ACC112 (cell line): ENCODE data around the gene MYO1A.
A peak's percentile ranks its signal among the peaks of the same experiment; 100 is the strongest.
"Not testable (repeated sequence)": the region's sequence is repeated elsewhere in the genome, so short reads cannot be mapped to it uniquely, and the experiment has no call there.

Source experiments
- H2AFZ ChIP-seq: fragments of 200-600 bp; sonication (generic); one replicate; pipeline ENCODE4 v1.6.0; 2017; ENCODE audit warnings: antibody characterized with exemption, low read length; ENCODE audit not compliant: unreplicated experiment
- H3K27ac ChIP-seq: fragments of 200-600 bp; sonication (generic); 2 replicates; pipeline ENCODE4 v1.5.1; 2014; ENCODE audit warnings: low read depth, mild to moderate bottlenecking, antibody characterized with exemption, low read length, moderate library complexity
- H3K27me3 ChIP-seq: fragments of 200-600 bp; sonication (generic); 2 replicates; pipeline ENCODE4 v1.6.1; 2014; ENCODE audit warnings: mild to moderate bottlenecking, antibody characterized with exemption, low read length, moderate library complexity, mixed read lengths; ENCODE audit not compliant: insufficient read depth
- H3K36me3 ChIP-seq: fragments of 200-600 bp; sonication (generic); 2 replicates; pipeline ENCODE4 v1.6.1; 2016; ENCODE audit warnings: mild to moderate bottlenecking, antibody characterized with exemption, low read length, moderate library complexity, mixed read lengths; ENCODE audit not compliant: insufficient read depth
- H3K4me1 ChIP-seq: fragments of 200-600 bp; sonication (generic); one replicate; pipeline ENCODE4 v1.6.1; 2016; ENCODE audit warnings: low read length, mixed read lengths; ENCODE audit not compliant: insufficient read depth, unreplicated experiment, control insufficient read depth
- H3K4me3 ChIP-seq: fragments of 200-600 bp; sonication (generic); 2 replicates; pipeline ENCODE4 v1.5.1; 2014; ENCODE audit warnings: mild to moderate bottlenecking, low read depth, low read length
- H3K79me2 ChIP-seq: fragments of 200-600 bp; sonication (generic); one replicate; pipeline ENCODE4 v1.6.0; 2016; ENCODE audit warnings: low read length; ENCODE audit not compliant: control insufficient read depth, unreplicated experiment, insufficient read depth

Gene MYO1A

GRCh38 chr12:57063991-57064685 lies 14.2 kb upstream of the MYO1A start:
- no peaks in the 10 kb centered on the region for H3K79me2 ChIP-seq
- H2AFZ ChIP-seq, result no peak overlapping the region
- H3K27ac ChIP-seq, result peak overlapping the region; percentile 67
- H3K4me1 ChIP-seq, result peaks cover 19% of the 10 kb centered on the region
- peak overlapping the region; percentile 27; the same call in 1 of the 2 replicates for H3K4me3 ChIP-seq
- peaks cover 30% of the 10 kb centered on the region for H3K36me3 ChIP-seq
- H3K27me3 ChIP-seq, result no peaks in the 10 kb centered on the region

- no peak overlapping the region for H2AFZ ChIP-seq
- no peak overlapping the region for H3K27ac ChIP-seq
- no peaks in the 10 kb centered on the region for H3K27me3 ChIP-seq
- no peak overlapping the region for H3K4me3 ChIP-seq
- H3K4me1 ChIP-seq, result no peaks in the 10 kb centered on the region
- H3K79me2 ChIP-seq, result no peaks in the 10 kb centered on the region
- peaks cover 44% of the 10 kb centered on the region for H3K36me3 ChIP-seq
Measured at GRCh38 chr12:57058454-57058853, 8.5 kb upstream of the MYO1A start.

GRCh38 chr12:57057067-57057751 lies 7.3 kb upstream of the MYO1A start:
- Histone ChIP-seq H3K27ac (no peak overlapping the region), H3K36me3 (peaks cover 40% of the 10 kb centered on the region), H2AFZ (no peak overlapping the region), H3K79me2 (no peaks in the 10 kb centered on the region), H3K4me1 (no peaks in the 10 kb centered on the region), H3K4me3 (no peak overlapping the region), H3K27me3 (no peaks in the 10 kb centered on the region)

GRCh38 chr12:57055824-57056223 lies 5.9 kb upstream of the MYO1A start:
- peaks cover 40% of the 10 kb centered on the region for H3K36me3 ChIP-seq
- H2AFZ ChIP-seq, result no peak overlapping the region
- H3K4me1 ChIP-seq, result no peaks in the 10 kb centered on the region
- H3K27me3 ChIP-seq, result no peaks in the 10 kb centered on the region
- no peak overlapping the region for H3K27ac ChIP-seq
- no peaks in the 10 kb centered on the region for H3K79me2 ChIP-seq
- H3K4me3 ChIP-seq, result no peak overlapping the region

- H3K4me3 ChIP-seq, H3K27ac ChIP-seq, H3K79me2 ChIP-seq, H3K4me1 ChIP-seq, H2AFZ ChIP-seq, H3K27me3 ChIP-seq: not testable (repeated sequence)
- H3K36me3 ChIP-seq, result peaks cover 23% of the 10 kb centered on the region
Measured at GRCh38 chr12:57053901-57054300, 4.0 kb upstream of the MYO1A start.

GRCh38 chr12:57053146-57053545 lies 3.2 kb upstream of the MYO1A start:
- not testable (repeated sequence) for H2AFZ ChIP-seq, H3K27ac ChIP-seq, H3K79me2 ChIP-seq, H3K4me3 ChIP-seq, H3K4me1 ChIP-seq
- H3K36me3 ChIP-seq, result peaks cover 15% of the 10 kb centered on the region
- H3K27me3 ChIP-seq, result peaks cover 12% of the 10 kb centered on the region; the same call in 1 of the 2 replicates

- H3K27ac ChIP-seq, result no peak overlapping the region
- peaks cover 24% of the 10 kb centered on the region for H3K27me3 ChIP-seq
- H3K4me3 ChIP-seq, result no peak overlapping the region
- H3K36me3 ChIP-seq, result 0 out of 2 replicates have a peak, but pooled peaks cover 2% of the 10 kb centered on the region
- H3K4me1 ChIP-seq, result peaks cover 9% of the 10 kb centered on the region
- H3K79me2 ChIP-seq, result no peaks in the 10 kb centered on the region
- no peak overlapping the region for H2AFZ ChIP-seq
Measured at GRCh38 chr12:57051011-57051410, 1.1 kb upstream of the MYO1A start.

- Histone ChIP-seq H3K27ac (no peak overlapping the region), H3K4me3 (no peak overlapping the region), H3K79me2 (no peaks in the 10 kb centered on the region), H2AFZ (no peak overlapping the region), H3K4me1 (peaks cover 9% of the 10 kb centered on the region), H3K27me3 (peaks cover 44% of the 10 kb centered on the region), H3K36me3 (no peaks in the 10 kb centered on the region)
Measured at GRCh38 chr12:57049119-57049446, 846 bp downstream of the MYO1A start.

- peaks cover 49% of the 10 kb centered on the region for H3K27me3 ChIP-seq
- no peak overlapping the region for H2AFZ ChIP-seq
- no peak overlapping the region for H3K27ac ChIP-seq
- H3K4me3 ChIP-seq, result no peak overlapping the region
- H3K4me1 ChIP-seq, result peaks cover 9% of the 10 kb centered on the region
- no peaks in the 10 kb centered on the region for H3K36me3 ChIP-seq
- H3K79me2 ChIP-seq, result no peaks in the 10 kb centered on the region
Measured at GRCh38 chr12:57048423-57049118, 1.4 kb downstream of the MYO1A start.

GRCh38 chr12:57047981-57048380 lies 1.9 kb downstream of the MYO1A start:
- Histone ChIP-seq H3K4me1 (peaks cover 9% of the 10 kb centered on the region), H3K4me3 (no peak overlapping the region), H3K27me3 (peaks cover 55% of the 10 kb centered on the region), H3K79me2 (no peaks in the 10 kb centered on the region), H2AFZ (no peak overlapping the region), H3K27ac (no peak overlapping the region), H3K36me3 (no peaks in the 10 kb centered on the region)
